NCI-H2227 (cell line): Measurements from ENCODE around the gene PYGB.

Source experiments
- DNase-seq: peaks from one replicate; lab custom pipeline; 2025; ENCODE audit not compliant: unreplicated experiment; lab: John Stamatoyannopoulos, UW

Gene PYGB

DNA sequence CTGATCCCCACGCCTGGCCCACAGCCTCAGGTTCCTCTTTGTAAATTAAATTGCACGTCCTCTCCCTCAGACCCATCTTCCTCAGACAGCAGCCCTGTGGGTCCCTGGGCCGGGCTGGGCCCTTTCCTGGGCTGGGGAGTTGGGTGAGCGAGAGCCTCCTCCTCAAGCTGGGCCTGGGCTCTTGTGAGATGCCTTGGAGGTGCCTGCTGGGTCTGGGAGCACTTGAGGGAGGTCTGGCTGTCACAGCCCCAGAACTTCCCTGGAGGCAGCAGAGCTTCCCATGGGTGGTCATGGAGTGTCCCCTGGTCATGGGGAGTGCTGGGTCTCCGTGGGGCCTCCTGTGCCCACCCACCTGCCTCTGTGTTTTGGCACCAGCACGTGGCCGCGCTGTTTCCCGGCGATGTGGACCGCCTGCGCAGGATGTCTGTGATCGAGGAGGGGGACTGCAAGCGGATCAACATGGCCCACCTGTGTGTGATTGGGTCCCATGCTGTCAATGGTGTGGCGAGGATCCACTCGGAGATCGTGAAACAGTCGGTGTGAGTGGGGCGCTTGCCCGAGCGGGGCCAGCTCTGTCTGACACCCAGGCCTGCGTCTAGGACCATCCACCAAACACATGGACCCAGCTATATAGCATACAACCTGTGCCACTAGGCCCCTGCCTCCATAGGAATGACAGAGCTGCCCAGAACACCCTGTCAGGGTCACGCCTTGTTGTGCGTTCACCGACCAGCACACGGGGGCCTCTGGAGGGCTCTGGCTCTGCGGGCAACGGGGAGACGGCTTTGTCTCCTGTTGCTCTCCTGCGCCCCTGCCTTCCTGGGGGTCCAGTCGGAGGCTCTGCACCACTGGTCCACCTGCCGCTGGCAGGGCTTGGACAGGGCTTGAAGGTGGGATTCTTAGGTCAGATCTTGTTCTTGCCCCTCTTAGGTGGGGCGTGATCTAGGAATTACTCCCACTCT, 33.0 kb downstream of the PYGB start:
- no peak for DNase-seq

DNA sequence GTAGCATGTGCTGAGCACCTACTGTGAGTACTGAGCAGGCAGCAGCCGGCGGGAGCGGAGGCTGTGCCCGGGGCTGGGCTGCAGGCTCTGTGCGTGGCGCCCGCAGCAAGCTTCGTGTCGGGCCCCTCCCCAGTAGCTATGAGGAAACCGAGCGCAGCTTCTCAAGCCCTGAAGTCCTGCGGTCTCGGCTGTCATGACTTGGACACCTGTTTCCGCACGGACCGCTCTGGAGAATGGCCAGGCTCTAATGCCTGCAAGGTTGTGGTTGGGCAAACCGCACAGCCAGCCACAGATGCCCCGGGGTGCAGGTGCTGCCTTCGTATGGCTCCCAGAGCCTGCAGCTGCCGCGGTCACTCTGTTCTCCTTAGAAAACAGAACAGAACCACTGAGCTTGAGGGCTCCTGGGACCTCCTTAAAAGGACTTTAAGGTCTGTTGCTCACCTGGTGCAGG, 33.7 kb downstream of the PYGB start:
- no peak for DNase-seq

DNA sequence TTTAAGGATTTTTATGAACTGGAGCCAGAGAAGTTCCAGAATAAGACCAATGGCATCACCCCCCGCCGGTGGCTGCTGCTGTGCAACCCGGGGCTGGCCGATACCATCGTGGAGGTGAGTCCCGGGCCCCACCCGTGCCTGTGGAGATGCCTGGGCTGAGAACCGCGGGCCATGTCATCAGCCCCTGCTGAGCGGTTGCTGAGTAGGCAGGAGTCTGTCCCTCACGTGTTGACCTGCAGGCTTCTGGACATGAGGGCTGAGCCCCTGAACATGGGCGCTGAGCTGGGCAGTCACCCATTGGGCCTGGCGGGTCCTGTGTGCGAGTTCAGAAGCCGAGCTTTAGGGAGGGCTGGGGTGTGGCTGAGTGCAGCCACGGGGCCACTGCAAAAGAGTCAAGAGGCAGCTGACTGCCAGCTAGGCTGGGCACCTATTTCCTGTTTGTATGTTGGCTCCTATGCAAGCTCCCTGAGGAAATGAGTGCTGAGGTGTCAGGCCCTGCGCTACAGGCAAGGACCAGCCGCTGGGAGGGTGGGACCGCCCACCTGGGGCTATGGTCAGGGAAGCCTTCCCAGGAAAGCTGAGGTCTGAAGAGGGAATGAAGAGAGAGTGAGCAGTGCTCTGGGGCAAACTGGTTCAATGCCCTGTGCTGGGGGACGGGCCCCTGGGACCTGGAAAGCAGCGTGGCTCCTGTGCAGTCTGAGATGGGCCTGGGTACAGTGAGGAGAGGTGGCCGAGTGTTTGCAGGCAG, 34.3 kb downstream of the PYGB start:
- DNase-seq, result no peak

DNA sequence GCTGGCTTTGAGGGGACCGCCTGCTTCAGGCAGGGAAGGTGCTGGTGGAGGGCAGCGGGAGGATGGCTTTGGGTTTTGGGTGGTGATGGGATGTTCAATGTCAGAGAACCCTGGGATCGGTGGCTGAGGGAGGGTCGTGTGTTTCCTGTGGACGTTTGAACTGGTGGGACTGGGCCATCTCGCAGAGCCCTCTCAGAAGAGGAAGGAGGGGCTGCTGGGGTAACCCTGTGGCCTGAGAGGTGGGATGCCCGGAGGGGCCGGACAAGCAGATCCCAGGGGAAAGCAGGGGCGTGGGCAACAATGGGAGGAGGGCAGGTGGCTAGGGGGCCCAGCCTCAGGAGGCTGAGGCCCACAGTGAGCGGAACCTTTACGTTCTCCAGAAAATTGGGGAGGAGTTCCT, 34.9 kb downstream of the PYGB start:
- DNase-seq, result no peak

DNA sequence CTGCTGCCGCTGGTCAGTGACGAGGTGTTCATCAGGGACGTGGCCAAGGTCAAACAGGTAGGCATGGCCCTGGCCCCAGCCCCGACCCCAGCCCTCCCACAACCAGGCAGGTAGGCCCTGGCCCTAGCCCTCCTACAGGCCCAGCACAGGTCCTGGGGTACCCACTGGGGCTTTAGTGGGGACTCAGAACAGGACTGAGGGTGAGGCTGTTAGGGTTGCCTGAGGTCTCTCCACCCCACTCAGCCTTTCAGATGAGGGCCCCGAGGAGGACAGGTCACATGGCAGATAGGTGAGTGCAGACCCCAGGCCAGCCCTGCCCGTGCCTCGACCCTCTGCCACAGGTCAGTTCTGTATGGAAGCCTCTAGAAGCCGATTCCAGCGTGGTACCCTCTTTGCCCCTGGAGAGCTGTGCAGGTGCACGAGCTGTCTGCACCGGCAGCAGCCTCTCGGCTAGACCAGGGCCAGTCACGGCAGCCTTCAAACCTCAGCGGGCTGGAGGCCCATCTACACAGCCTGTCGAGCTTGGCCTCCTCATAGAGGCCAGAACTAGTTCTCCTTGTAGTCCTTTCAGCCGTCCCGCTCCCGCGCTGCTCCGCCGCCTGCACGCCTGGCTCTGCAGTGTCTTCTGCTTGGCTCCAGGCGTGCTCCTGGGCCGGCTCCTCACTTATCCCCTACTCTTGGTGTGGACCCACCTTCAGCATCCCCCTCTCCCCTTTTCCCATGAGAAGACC, 35.5 kb downstream of the PYGB start:
- DNase-seq, result no peak

DNA sequence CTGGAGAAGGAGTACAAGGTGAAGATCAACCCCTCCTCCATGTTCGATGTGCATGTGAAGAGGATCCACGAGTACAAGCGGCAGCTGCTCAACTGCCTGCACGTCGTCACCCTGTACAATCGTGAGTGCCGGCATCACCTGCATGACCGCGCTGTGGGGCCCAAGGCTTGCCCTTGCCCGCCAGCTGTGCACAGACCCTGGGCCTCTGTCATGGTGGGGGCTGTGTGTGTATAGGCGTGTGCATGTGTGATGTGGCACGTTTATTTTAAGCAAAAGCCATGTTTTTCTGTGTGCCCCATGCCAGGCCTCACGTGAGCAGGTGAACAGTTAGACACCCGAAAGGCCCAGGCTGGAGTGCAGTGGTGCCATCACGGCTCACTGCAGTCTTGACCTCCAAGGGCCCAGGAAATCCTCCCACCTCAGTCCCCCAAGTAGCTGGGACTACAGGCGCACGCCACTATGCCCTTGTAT, 36.3 kb downstream of the PYGB start:
- DNase-seq, result no peak

DNA sequence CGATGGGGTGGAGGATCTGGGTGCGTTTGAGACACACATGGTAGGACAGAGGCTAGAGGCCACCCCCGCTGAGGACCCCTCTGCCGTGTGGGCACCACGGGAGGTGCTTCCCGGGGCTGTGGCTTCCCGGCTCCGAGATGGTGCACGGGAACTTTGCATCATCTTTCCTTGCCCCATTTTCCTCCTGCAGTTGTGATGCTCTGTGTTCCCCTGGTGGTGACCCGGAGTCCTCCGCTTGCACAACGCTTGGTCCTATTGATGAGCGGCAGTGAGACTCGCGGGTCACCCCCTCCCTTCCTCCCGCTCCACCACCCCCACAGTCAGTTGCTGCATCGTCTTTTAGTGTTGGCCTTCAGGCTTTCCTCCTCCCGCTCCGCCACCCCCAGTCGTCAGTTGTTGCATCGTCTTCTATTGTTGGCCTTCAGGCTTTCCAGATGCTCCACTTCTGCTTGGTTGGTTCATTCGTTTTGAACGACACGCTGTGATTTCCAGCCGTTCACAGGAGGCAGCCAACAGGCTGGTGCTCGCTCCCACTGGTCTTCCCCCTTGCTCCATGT, 37.3 kb downstream of the PYGB start:
- no peak for DNase-seq

DNA sequence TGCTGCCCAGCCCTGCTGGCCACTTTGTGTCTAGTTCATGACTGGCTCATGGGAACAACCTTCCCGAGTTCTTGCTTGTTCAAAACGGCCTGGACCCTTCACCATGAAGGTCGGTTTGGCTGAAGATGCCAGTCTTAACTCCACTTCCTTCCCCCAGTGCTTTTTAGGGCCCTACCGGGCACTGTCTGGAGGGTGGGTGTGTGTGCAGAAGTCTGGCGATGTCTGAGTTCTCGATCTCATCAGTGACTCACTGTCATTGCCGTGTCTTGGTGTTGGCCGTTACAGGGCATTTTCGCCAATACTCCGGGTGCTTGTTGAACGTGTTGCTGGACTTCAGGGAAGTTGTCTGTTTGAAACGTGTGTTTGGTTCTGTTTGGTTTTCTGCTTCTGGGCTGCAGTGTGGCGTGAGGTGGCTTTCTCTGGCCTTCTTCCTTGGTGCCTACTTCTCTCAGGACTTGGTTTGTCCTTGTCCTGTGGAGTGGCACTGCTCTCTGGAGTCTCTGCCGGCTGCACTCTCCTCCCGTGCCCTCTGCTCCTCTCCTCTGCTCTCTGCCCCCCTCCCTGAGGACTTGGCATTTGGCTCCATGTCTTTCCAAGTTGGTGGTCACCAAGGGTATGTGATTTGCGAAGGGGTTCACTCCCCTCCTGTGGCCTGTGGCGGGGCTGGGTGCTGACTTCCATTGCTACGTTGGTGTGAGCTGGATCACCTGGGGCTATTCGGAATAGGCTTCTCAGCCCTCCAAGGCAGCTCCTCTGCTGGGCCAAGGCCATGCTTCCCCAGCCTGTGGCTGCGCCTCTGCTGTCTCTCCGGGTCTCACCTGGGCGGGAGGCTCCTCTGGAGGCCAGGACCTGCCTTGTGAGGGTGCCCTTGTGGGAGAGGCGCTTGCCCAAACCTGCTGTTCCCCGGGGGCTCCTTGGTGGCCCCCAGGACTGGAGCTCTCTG, 38.2 kb downstream of the PYGB start:
- DNase-seq, result no peak

DNA sequence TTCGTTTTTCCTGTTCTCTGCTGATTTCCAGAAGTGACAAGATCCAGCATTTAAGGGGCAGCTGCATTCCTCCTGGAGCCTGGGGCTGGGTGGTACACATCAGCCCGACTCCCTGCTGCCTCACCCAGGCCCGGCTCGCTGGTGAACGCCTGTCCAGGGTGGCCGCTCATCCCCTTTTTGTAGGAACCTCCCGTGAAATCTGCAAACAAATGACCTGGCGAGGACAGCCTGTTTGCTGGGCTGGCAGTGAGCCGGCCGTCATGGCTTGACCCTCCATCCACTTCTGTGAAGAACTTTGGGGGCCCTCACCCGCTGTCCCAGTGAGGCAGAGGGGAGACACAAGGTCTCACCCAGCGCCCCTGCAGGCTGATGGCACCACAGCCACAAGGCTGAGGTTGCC, 39.0 kb downstream of the PYGB start:
- no peak for DNase-seq

DNA sequence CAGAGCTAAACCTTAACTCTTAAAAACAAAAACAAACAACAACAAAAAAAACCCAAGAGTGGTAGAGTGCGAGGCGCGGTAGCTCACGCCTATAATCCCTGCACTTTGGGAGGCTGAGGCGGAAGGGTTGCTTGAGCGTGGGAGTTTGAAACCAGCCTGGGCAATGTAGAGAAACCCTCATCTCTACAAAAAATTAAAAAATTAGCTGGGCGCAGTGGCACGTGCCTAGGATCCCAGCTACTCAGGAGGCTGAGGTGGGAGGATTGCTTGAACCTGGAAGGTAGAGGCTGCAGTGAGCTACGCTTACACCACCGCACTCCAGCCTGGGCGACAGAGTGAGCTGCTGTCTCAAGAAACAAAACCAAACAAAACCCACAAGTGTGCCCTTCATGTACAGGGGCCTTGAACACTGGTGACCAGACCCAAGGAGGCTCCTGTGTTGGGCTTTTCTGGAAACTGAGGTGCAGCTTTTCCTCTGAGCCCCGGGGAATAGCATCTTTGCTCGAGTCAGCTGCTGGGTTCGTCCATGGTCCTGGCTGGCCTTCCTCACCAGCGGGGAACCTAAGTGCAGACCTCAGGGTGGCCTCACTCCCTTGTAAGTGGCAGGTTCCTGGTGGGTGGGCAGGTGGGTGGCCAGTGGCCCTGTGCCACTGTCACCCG, 39.9 kb downstream of the PYGB start:
- DNase-seq, result no peak

DNA sequence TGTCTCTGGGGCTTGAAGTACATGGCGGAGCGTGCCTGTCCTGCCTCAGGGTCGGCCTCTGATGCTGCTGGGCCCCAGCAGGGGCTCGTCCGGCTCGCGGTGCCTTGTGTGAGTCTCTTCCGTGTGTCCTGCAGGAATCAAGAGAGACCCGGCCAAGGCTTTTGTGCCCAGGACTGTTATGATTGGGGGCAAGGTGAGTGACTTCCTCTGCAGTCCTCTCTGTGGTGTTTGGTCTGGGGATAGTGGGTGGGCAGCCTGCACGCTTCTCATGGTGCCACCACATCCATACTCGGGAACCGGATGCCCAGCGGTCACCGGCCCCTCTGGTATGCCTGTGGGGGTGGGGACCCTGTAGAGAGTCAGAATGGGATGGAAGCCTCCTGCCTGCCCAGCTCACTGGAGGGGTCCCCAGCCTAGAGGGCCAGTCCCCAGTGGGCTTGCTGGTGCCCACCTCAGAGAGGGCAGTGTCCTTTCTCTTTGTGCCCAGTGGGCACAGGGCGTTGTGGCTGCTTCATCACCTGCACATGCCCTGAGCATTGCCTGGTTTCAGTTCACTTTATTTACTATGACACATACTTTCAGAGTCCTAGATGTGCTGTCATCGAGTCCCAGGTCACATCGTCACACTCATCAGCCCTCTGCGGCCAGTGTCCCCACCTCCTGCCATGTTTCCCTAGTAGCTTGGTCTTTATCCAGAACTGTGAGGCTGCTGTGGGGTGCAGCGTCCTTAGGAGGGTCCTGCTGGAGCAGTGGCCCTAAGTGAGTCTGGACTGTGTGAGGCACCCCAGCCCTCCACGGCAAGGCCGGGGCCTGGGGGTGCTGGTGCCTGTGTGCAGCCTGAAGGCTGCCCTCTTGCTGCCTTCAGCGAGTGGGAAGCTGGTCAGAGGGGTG, 40.7 kb downstream of the PYGB start:
- DNase-seq, result no peak

DNA sequence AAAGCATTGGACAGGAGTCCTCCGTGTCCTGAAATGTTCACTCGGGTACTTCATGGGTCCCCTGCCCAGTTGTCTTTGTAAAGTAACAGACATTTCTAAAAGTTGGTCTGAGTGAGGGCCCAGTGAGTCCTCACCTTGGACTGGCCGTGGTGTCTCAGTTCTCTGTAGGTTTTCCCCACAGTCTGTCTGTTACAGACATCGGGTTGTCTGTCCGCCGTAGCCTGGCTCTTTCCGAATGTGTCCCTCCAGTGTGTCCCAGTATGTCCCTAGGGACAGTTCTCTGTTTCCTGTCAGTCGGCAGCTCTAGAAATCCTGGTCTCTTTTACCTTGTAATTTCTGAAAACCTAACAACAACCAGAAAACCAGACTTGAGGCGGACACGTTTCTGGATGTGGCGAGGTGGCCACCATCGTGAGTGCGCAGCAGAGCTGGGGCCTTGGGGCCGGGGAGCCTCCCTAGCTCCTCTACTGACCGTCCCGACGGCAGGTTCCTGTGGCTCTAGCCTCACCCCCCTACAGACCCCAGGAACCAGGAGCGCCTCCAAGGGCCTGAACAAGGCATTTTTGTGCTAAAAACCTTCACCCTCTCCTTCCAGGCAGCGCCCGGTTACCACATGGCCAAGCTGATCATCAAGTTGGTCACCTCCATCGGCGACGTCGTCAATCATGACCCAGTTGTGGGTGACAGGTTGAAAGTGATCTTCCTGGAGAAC, 42.2 kb downstream of the PYGB start:
- DNase-seq, result no peak

DNA sequence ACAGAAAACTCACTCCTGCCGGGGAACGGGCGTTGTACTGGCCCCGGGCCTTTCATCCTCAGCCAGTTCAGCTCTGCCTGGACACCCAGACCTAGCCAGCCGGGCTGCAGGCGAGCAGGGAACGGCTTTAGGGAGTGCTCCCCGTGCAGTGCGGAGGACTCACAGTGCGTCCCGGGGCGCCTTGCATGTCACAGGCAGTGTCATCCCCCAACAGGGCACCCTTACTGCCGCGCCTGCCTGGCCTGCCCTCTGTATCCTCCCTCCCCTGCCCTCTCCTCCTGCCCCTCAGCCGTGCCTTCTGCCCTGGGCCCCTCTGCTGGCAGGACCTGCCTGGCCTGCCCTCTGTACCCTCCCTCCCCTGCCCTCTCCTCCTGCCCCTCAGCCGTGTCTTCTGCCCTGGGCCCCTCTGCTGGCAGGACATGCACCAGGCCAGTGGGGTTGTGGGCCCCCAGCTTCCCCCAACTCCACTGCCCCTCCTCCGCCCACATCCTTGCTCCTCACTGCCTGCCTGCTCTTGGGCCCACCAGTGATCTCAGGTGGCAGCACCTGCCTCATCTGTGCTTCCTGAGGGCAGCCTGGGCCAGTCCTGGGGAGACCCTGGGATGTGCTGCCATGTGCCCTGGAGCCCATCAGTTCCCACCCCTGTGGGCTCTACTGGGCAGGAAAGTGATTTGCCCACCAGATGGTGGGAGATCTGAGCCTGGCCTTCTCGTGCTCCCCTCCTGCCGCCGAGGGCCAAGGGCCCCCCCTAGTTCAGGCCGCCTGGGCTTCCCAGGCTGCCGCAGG, 43.0 kb downstream of the PYGB start:
- no peak for DNase-seq

DNA sequence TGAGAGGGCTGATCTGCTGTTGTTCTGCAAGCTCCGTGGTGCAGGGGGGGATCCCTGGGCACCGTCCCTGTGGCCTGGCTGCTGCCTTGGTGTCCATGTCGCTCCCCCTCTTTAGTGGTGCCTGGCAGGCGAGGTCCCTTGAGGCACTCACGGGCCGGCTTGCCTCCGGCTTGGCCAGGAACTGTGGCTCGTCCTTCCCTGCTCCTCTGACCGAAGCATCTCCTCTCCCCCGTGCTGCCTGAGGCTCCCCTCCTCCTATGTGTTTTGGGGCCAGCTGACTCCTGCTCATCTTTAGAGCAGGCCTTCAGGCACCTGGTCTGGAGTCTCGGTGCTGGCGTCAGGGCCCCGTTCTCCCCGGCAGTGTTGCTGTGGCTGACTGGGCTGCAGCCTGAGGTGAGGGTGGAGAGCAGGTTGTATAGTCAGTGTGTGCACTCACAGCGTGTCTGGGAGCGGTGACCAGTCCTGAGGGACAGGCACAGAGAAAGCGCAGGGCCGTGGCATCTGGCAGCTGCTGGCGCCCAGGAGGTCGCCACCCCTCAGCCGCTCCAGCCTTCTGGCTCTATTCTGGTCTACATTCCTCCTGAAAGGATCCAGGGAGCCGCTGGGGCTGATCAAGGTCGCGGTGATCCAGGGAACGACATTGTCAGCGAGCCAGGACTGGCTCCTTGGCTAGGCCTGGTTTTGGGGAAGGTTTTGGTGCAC, 43.7 kb downstream of the PYGB start:
- no peak for DNase-seq

DNA sequence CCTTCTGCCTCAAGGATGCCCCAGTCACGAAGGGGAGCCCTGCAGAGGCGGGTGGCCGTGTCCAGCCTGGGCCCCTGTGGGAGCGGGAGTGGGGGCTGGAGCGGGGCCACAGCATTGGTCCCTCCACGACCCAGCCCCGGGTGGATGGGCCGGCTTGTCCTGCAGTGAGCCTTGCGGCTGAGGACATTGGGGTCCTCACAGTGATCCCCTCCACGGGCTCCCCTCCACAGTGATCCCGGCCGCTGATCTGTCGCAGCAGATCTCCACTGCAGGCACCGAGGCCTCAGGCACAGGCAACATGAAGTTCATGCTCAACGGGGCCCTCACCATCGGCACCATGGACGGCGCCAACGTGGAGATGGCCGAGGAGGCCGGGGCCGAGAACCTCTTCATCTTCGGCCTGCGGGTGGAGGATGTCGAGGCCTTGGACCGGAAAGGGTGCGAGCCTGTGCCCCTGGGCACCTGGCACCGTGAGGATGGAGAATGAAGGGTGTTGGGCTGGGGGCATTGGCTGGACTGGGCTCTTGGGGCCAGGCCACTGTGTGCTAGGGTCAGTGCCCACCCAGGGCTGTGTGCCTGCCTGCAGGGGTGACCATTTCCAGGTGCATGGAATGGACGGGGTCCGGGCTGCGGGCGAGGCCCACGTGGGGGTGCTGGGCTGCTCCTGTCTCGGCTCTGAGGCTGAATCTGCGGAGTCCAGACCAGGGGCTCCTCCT, 44.4 kb downstream of the PYGB start:
- no peak for DNase-seq

DNA sequence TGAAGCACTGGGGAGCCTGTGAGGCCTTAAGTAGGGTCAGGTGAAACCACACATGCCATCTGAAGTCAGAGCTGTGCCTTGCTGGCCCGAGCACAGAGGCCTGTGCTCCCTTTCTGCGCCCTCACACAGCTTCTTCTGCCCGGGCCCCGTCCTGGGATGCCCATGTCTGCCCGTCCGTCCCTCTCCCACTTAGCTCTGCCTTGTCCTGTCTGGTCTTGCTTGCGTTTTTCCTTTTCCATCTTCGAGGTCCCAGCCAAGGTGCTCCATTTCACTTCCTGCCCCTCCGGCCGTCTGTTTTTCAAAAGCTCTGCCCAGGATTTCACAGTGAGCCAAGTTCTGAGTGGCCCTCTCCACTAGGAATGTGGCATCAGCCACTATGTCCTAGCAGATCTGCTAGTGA, 45.6 kb downstream of the PYGB start:
- DNase-seq, result no peak
